ENCODE results near the gene PSMB5. TPM values are rescaled to one million over a fixed set of nuclear protein-coding genes. Genes with fewer than 3 reads are reported as not detected.
A peak's percentile ranks its signal among the peaks of the same experiment; 100 is the strongest.

Gene PSMB5
- total RNA-seq, 1 experiment from 2014 or later = 224 TPM

- TF ChIP-seq NFE2L1 (CRISPR knock-in tag; IDR thresholded peaks at IDR 0.05) (peak; percentile 84), ZNF263 (CRISPR knock-in tag; IDR thresholded peaks at IDR 0.05; ENCODE audit: low read depth) (peak; percentile 97), JUN (CRISPR knock-in tag; IDR thresholded peaks at IDR 0.05) (no peak), SP1 (CRISPR knock-in tag; conservative IDR thresholded peaks at IDR 0.05) (0 out of 2 replicates have a peak, but pooled peaks have one; percentile 25), IRF2 (CRISPR knock-in tag; IDR thresholded peaks at IDR 0.05; ENCODE audit: borderline replicate concordance, low read depth) (no peak), MAX (CRISPR knock-in tag; IDR thresholded peaks at IDR 0.05) (peak; percentile 56; the same call in 1 of the 2 replicates), ETV6 (CRISPR knock-in tag; IDR thresholded peaks at IDR 0.05) (peak; percentile 60; the same call in 1 of the 2 replicates), E2F4 (CRISPR knock-in tag; IDR thresholded peaks at IDR 0.05; ENCODE audit: borderline replicate concordance, low read depth) (no peak)
Measured at GRCh38 chr14:23071244-23071920, 36.7 kb upstream of the PSMB5 start (continued).

GRCh38 chr14:23070262-23071129, 35.8 kb upstream of the PSMB5 start:
- ChIA-PET CTCF (interaction anchor here (0.7 to 4.6 kb wide), 12 partner anchors 13 to 224 kb away, joined by 3 to 49 read pairs (median 4); partner anchors contain the start of genes ACIN1, C14orf119 and CDH24), POLR2A (interaction anchor here (2.3 kb wide), 1 partner anchor 12 kb away, joined by 6 read pairs; no protein-coding TSS in a partner anchor)
- peak overlapping the region; percentile 95 for H3K4me3 Mint-ChIP-seq
- H3K4me1 Mint-ChIP-seq = peaks cover 38% of the 10 kb centered on the region
- H3K27ac Mint-ChIP-seq = peak overlapping the region; percentile 96
- DNase-seq (ENCODE audit: low spot score) (no peak), ATAC-seq (no peak)
- peaks cover 70% of the 10 kb centered on the region for H3K36me3 Mint-ChIP-seq
- TF ChIP-seq MLX (CRISPR knock-in tag; IDR thresholded peaks at IDR 0.05) = no peak
- TF ChIP-seq FOXP4 (CRISPR knock-in tag; IDR thresholded peaks at IDR 0.05) = no peak
- no peaks in the 10 kb centered on the region for H3K27me3 Mint-ChIP-seq (ENCODE audit: low read depth)
- H3K9me3 Mint-ChIP-seq = no peaks in the 10 kb centered on the region

GRCh38 chr14:23069413-23069806, 34.7 kb upstream of the PSMB5 start:
- Mint-ChIP-seq H3K4me1 (peaks cover 38% of the 10 kb centered on the region), H3K9me3 (no peaks in the 10 kb centered on the region), H3K27ac (peak overlapping the region; percentile 71), H3K36me3 (peaks cover 71% of the 10 kb centered on the region), H3K4me3 (peak overlapping the region; percentile 95), H3K27me3 (ENCODE audit: low read depth) (no peaks in the 10 kb centered on the region)
- CTCF ChIA-PET = interaction anchor here (0.6 to 4.6 kb wide), 91 partner anchors 8 to 399 kb away, joined by 3 to 160 read pairs (median 6); partner anchors contain the start of genes ACIN1, AJUBA, BCL2L2 and C14orf119
- TF ChIP-seq PRDM15 (CRISPR knock-in tag; IDR thresholded peaks at IDR 0.05) (no peak), TEAD1 (CRISPR knock-in tag; IDR thresholded peaks at IDR 0.05) (no peak)
- no peak for DNase-seq (ENCODE audit: low spot score)
- ATAC-seq = no peak
- POLR2A ChIA-PET = interaction anchor here (0.6 to 2.0 kb wide), 4 partner anchors 11 to 1515 kb away, joined by 3 to 12 read pairs (median 8); partner anchors contain the start of genes ACIN1 and C14orf119
